Measurements from ENCODE around the gene METTL18. TPM values are rescaled to one million over a fixed set of nuclear protein-coding genes. Genes with fewer than 3 reads are reported as not detected.

The METTL18 gene
- 5.6 and 6.7 TPM in 2 replicates for total RNA-seq

GRCh38 chr1:169794530-169795416 is at the start of gene METTL18:
METTL18 (minus strand) TSS chr1:169794907; CDS start chr1:169793695, 1,212 bp downstream.

Other genes with a start within 250 kb of the METTL18 start
- under 0.01 TPM in 1 of 2 replicates, not detected in the other for gene F5, start 208.4 kb downstream of the METTL18 start, total RNA-seq
- 0.47 and 4.1 TPM in 2 replicates for gene SELP, start 164.8 kb downstream of the METTL18 start, total RNA-seq
- gene SELL, start 83.3 kb downstream of the METTL18 start, total RNA-seq = 0.56 and 2.1 TPM in 2 replicates
- 3.2 and 5.4 TPM in 2 replicates for gene SELE, start 60.8 kb downstream of the METTL18 start, total RNA-seq
- gene SCYL3, start 99.0 kb upstream of the METTL18 start, total RNA-seq = 4.2 and 6.8 TPM in 2 replicates